ENCODE results near the gene LBX1.

LBX1 gene

DNA sequence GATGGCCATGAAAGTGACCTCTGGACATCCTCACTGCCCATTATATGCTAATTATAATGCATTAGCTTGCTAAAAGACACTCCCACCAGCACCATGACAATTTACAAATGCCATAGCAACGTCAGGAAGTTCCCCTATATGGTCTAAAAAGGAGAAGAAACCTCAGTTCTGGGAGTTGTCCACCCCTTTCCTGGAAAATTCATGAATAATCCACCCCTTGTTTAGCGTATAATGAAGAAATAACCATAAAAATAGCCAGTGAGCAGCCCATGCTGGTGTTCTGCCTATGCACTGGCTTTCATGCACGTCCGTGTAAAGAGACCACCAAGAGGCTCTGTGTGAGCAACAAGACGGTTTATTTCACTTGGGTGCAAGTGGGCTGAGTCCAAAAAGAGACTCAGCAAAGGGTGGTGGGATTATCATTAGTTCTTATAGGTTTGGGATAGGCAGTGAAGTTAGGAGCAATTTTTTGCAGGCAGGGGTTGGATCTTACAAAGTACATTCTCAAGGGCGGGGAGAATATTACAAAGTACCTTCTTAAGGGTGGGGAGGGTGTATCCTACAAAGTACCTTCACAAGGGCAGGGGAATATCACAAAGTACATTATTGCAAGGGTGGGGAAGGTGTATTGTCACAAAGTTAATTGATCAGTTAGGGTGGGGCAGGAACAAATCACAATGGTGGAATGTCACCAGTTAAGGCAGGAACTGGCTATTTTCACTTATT is 45.6 kb downstream of the LBX1 start:
- in situ Hi-C loops (cut with MboI; ENCODE audit: low sequenced_read_pairs) = no loop called here
- no peak for DNase-seq (ENCODE audit: low spot score in 2 of 2)
- H3K9me3 ChIP-seq = no peaks in the 10 kb centered on the region
- 0 out of 2 replicates have a peak, but pooled peaks cover 3% of the 10 kb centered on the region for H3K4me1 ChIP-seq
- no peak overlapping the region for H3K4me3 ChIP-seq
- no peaks in the 10 kb centered on the region for H3K27me3 ChIP-seq (ENCODE audit: low read depth)
- no peaks in the 10 kb centered on the region for H3K36me3 ChIP-seq (replicated peaks)

DNA sequence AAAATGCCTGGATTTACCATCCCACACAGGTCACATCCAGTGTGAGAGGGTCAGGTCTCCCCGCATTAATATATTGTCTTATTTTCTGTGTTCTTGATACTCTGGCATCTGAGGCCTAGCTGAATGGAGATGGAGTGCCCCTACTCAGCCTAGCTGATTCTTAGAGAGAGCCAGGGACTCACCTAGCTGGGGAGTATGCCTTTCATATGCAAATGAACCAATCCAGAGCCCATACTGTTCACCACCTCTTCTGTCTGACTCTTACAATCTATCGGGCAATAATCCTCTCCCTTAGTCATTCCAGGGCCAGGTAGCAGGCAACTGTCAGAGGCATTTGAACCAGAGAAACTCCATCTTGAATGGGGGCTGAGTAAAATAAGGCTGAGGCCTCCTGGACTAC is 46.3 kb downstream of the LBX1 start:
- DNase-seq (ENCODE audit: low spot score in 2 of 2) = no peak
- in situ Hi-C loops (cut with MboI; ENCODE audit: low sequenced_read_pairs) = no loop called here
- no peak overlapping the region for H3K4me3 ChIP-seq
- H3K36me3 ChIP-seq (replicated peaks) = no peaks in the 10 kb centered on the region
- no peaks in the 10 kb centered on the region for H3K27me3 ChIP-seq (ENCODE audit: low read depth)
- no peaks in the 10 kb centered on the region for H3K9me3 ChIP-seq
- H3K4me1 ChIP-seq = 0 out of 2 replicates have a peak, but pooled peaks cover 3% of the 10 kb centered on the region
